ENCODE results near the gene EFNA4.
"Not testable (repeated sequence)": the region's sequence is repeated elsewhere in the genome, so short reads cannot be mapped to it uniquely, and the experiment has no call there.

Gene EFNA4

GRCh38 chr1:155113450-155113980, 50.0 kb downstream of the EFNA4 start:
- H3K27ac ChIP-seq: no peak overlapping the region
- no peak for TF ChIP-seq CTCF (conservative IDR thresholded peaks at IDR 0.05)

GRCh38 chr1:155116113-155116764, 52.7 kb downstream of the EFNA4 start:
- no peak for TF ChIP-seq CTCF (conservative IDR thresholded peaks at IDR 0.05)
- no peak overlapping the region for H3K27ac ChIP-seq

DNA sequence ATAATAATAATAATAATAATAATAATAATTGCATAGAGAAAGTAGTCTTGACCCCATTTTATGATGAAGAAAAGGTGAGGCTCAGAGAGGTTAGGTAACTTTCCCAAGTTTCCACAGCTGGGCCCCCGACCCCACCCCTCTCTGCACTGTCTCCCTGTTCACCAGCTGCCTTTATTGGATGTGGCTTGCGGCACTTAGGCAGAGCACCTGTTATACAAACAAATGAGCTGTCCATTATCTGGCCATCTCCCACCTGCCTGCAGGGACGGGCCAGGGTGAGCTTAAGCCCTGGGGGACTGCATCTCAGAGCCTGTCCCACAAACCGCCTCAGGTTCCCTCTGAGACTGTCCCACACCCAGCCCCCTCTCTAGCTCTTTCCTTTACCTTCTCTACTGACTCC, 54.1 kb downstream of the EFNA4 start:
- H3K27ac ChIP-seq: no peak overlapping the region
- TF ChIP-seq CTCF (conservative IDR thresholded peaks at IDR 0.05): no peak

GRCh38 chr1:155118090-155118489, 54.5 kb downstream of the EFNA4 start:
- not testable (repeated sequence) for H3K27ac ChIP-seq

Data from VCaP (cell line).